HG03354 (cell line): Measurements from ENCODE around the gene MX1.

Source experiments
- ATAC-seq: cut with Tn5 transposase; IDR thresholded peaks from one replicate; pipeline ENCODE4 v1.9.1; 2021; ENCODE audit warnings: mild to moderate bottlenecking; ENCODE audit not compliant: unreplicated experiment, poor library complexity, severe bottlenecking

The MX1 gene

DNA sequence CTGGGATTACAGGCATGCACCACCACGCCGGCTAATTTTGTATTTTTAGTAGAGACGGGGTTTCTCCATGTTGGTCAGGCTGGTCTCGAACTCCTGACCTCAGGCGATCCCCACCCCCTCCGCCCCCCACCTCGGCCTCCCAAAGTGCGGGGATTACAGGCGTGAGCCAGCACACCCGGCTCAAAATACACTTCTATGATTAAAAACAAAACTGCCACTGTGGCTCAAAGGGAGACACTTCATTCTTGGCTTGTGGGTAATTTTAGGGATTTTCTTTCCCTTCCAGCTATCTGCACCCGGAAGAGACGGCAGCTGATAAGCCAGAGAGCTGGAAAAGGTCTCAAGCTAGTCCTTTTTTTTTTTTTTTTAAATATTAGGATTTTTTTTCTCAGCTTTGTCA lies 57.4 kb downstream of the MX1 start:
- ATAC-seq: no peak

DNA sequence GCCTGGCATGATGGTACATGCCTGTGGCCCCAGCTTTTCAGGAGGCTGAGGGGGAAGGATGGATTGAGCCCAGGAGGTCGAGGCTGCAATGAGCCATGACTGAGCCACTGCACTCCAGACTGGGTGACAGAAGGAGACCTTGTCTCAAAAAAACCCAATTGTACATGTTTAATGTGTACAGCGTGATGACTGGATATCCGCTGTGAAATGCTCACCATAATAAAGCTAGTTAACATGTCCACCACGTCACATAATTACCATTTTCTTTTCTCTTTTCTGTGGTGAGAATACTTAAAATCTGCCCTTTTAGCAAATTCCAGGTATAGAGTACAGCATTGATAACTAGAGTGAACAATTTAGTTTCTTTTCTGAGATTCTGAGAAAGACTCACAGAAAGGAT lies 57.9 kb downstream of the MX1 start:
- ATAC-seq: no peak

DNA sequence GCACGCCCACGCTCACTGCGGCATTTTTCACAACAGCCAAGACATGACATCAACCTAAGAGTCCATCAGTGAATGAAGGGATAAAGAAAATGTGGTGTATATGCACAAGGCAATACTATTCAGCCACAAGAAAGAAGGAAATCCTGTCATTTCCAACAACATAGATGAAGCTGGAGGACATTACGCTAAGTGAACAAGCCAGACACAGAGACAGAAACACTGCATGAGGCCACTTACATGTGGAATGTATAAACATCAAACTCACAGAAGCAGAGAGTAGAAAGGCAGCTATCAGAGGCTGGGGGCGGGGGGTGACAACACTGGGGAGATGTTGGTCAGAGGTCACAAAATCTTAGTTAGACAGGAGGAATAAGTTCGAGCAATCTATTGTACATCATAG lies 61.0 kb downstream of the MX1 start:
- no peak for ATAC-seq

DNA sequence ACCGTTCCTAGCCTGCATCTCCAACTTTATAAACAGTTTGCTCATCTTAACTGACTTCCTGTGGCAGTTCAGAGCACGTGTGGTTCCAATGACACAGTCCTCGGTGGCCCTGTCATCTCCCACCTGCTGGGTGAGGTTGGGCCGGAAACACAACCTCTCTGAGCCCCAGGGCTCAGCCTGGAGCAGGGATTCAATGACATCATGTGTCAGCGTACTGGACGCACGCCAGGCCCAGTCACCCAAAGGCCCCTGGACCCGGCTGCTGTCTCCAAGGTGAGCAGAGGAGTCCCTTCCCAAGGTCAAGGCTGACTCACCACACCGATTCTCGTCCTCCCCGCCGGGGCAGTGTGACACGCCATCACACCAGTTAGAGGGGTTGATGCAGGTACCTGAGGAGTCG lies 62.0 kb downstream of the MX1 start:
- no peak for ATAC-seq

DNA sequence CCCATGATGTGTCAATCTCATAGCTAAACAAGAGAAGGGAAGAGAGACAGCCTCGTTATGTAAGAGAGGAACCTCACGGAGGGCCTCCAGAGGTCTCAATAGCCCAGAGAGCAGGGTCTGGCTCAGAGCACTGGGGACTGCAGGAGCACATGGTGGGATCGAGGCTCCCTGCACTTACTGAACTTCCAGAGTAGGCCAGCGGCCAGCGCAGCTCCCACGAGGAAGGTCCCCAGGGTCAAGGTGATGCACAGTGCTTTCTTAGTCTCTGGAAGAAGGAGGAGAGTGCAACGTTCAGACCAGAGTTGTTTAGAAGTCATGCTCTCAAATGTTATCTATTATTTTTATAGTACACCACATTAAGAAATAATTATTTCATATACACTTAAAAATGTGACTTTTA lies 63.3 kb downstream of the MX1 start:
- no peak for ATAC-seq

- ATAC-seq: no peak
These were observed 64.3 kb downstream of the MX1 start for GRCh38 chr21:41490330-41490729.

- ATAC-seq: no peak
These were observed 65.4 kb downstream of the MX1 start for GRCh38 chr21:41491412-41491811.

DNA sequence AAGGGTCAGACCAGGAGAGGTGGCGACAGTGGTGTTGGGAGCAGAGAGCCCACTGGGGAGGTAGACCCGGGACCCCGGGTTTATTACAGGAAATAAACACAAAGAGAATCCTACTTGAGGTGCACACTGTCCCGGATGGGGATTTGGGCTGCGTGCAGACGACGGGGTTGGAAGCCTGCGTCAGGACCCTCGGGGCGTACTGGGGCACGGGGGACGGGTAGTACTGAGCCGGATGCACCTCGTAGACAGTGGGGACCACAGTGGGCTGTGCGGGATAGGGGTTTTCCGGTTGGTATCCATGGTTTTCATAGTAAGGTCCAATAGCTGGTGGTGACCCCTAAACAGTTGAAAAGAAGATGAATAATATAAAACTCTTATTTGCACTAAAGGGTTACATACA lies 68.2 kb downstream of the MX1 start:
- no peak for ATAC-seq

GRCh38 chr21:41497008-41497407 lies 71.0 kb downstream of the MX1 start:
- no peak for ATAC-seq

DNA sequence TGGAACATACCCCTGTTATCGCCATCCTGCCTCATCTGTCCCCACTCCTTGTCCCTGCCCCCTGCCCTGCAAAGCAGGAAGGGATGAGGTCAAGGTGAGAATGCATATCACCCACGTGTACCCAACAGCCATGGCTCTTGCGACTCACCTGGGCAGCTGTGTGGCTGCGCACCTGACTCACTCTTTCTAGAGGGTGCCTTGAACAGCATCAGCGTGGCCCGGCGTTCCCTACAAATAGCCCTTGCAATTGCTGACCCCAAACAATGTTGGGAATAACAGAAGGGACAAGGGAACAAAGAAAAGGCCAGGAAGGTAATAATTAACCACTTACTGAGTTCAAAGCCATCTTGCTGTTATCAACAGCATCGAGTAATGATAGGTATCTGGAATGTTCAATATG lies 71.7 kb downstream of the MX1 start:
- ATAC-seq: no peak

- no peak for ATAC-seq
These were observed 73.9 kb downstream of the MX1 start for GRCh38 chr21:41499920-41500319.

DNA sequence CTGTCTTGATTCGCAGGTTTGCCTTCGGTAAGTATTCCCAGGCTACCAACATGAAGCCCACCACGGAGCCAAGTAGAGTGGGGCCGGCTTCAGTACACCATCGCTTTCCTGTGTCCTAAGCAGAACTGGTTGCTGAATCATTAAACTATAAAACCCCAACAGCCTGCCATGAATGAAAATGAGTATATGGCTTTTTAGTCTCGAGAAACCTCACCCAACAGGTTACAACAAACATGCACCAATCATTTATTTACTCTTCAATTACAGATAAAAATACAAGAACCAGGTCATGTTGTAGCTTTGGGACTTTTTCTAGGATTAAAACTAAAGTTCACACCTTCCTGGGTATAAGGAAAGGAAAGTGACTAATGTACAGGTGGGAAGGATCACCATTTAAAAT lies 74.3 kb downstream of the MX1 start:
- ATAC-seq: no peak

GRCh38 chr21:41500931-41501381 lies 74.9 kb downstream of the MX1 start:
- ATAC-seq: no peak

DNA sequence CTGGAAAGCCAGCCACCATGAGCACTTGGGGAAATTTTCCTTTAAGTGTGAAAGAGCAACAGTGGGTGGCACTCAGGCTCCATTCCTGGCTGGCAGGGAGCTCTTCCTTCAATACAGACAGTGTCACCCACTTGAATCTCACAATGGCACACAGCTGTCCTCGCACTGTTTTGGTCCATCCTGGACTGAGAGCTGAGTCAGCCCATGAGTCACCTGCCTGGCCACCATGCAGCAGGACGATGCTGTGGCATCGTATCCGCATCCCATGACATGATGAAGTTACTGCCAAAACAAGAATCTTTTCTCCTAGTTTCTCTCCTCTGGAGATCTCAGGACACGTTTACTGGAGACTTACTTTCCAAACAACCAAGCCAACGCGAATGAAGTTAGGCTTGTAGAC lies 75.9 kb downstream of the MX1 start:
- ATAC-seq: no peak

DNA sequence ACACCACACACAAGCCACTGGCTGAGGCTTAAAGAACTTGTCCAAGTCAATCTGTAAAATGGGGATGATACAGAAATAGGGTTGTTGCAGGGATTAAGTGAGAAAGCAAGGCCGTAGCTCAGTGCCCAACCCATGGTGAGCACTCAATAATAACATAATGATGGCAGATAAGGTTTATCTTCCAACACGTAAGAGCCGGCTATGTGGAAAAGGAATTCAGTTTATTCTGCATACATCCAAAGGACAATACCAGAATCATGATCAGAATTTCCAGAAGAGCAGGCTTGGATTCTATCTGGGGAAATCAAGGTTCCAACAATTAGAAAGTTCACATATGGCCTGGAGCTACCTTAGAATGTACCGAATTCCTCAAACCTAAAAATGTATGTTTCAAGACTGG lies 77.3 kb downstream of the MX1 start:
- no peak for ATAC-seq

GRCh38 chr21:41504030-41504429 lies 78.0 kb downstream of the MX1 start:
- no peak for ATAC-seq

DNA sequence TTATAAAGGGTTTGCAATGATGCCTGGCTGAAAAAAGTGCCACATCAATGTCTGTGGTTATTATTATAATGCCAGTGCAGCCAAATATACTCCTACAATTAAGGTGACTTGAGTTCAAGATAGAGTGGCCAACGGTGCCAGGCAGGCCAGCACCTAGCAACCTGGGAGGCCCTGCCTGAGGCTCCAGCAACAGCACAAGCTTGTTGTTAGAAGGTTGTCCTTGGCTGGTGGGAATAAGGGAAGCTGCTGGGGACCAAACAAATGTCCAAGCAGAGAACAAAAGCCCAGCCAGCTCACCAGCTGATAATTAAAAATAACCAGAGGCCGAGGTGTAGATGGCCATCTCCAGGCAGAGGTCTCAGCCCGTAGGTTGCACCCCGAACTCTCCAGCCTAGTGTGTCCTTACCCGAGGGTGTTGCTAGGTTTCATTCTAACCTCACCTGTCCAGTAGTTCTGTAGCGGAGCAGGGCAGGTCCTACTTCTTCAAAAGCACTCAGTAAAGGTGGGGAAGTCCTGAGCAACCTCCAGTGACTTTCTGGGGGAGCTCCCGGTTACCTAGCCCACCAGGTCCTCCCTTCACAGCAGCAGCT lies 80.1 kb downstream of the MX1 start:
- no peak for ATAC-seq

- no peak for ATAC-seq
These were observed 80.8 kb downstream of the MX1 start for GRCh38 chr21:41506611-41507520.

GRCh38 chr21:41507521-41508414 lies 81.7 kb downstream of the MX1 start, which contains the start of gene TMPRSS2:
TMPRSS2 (minus strand) TSS chr21:41508158; CDS start chr21:41498133, 10,025 bp downstream.
- ATAC-seq: no peak

DNA sequence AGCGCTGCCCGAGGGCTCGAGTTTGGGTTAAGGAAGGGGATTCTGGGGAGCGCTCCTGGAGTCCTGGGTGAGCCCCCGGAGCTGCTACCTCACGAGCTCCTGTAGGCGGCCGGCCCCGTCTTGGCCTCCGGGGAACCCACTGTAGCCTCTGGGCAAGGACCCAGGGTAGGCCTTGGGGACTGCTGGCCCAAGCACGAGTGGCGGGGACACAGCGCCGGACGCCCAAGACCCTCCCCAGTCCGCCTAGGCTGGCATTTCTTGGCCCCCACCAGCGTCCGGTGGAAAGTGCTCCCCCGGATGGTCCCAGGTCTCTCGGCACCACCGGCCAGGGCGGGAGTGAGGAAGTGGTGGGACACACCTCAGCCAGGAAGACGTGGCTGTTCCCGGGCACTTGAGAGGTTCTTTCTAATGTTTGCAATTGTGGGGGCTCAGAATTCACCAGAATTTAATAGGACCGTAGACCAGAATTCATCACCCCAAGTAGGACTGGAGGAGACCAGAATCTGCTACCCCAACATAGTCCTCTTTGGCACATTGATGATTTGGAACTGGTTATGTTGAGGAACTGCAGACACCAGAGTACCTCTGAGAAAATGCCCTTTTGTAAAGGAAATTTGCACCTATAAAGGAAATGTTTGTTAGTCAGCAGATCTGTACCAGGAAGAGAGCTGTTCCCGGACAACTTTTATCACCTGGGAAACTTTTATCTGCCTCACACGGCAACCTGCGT lies 82.5 kb downstream of the MX1 start:
- no peak for ATAC-seq
